Breast epithelium (tissue), 3 donors: ENCODE measurements around the gene C2orf68.

Experiments used
- POLR2AphosphoS5 ChIP-seq, 3 donors: sonication (generic); formaldehyde crosslinking; IDR thresholded peaks; one replicate each; pipeline ENCODE4 v1.6.1; 2017; ENCODE audit warnings: antibody characterized with exemption in 3 of 3
- TF ChIP-seq, protein P1 (sequence below), 3 donors: fragments of 450-650 bp; IDR thresholded peaks; one replicate each; pipeline ENCODE4 v1.5.1; 2016 to 2017; ENCODE audit warnings: antibody characterized with exemption in 3 of 3, mild to moderate bottlenecking in 3 of 3, moderate library complexity in 3 of 3

DNA sequence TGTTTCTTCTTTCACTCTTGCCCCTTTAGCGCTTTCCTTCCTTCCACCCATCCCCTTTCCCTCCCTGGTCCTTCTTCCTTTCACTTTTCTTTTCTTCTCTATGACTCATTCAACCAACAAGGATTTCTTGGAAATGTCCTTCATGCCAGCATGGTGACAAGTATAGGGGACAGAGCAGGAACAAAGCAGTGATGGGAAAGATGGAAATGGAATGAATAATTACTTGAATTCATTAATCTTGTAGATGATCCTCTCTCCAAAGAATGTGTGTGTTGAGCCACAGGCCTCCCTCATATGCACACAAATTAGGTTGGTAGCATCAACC lies 26.1 kb downstream of the C2orf68 start:
- TF ChIP-seq, protein P1, sequence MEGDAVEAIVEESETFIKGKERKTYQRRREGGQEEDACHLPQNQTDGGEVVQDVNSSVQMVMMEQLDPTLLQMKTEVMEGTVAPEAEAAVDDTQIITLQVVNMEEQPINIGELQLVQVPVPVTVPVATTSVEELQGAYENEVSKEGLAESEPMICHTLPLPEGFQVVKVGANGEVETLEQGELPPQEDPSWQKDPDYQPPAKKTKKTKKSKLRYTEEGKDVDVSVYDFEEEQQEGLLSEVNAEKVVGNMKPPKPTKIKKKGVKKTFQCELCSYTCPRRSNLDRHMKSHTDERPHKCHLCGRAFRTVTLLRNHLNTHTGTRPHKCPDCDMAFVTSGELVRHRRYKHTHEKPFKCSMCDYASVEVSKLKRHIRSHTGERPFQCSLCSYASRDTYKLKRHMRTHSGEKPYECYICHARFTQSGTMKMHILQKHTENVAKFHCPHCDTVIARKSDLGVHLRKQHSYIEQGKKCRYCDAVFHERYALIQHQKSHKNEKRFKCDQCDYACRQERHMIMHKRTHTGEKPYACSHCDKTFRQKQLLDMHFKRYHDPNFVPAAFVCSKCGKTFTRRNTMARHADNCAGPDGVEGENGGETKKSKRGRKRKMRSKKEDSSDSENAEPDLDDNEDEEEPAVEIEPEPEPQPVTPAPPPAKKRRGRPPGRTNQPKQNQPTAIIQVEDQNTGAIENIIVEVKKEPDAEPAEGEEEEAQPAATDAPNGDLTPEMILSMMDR (IDR thresholded peaks at IDR 0.05) = no peak
- TF ChIP-seq POLR2AphosphoS5 (IDR thresholded peaks at IDR 0.05) = no peak
